GM19468 (cell line): Measurements from ENCODE around the gene ALG12.

Source experiments
- ATAC-seq: cut with Tn5 transposase; IDR thresholded peaks from one replicate; pipeline ENCODE4 v1.9.1; 2021; ENCODE audit warnings: mild to moderate bottlenecking, moderate library complexity, moderate number of reproducible peaks; ENCODE audit not compliant: unreplicated experiment; ENCODE audit errors: extremely low read depth

Gene ALG12

DNA sequence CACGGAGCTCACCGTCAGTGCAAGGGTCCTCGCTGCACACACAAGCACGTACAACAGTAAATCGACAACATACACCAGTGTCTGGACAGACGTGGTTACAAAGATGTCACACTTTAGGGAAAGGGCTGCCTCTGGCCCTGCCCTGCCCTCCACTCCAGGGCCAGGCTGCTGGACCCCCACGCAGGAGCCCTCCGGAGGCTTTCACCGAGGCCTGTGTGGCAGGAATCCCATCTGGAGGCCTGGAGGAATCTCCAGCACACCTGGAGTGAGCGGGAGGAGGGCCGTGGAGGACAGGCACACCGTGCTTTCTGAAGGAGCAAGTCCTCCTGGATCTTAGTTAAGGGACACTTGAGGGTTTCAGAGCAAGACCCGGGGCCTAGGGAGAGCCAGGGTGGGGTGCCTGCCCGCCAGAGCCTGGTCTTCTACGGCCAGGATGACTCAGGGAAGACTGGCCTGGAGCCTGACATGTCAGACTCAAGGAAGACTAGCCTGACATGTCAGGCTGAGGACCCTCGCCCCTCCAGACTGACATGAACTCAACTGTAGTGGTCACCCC, 40.2 kb upstream of the ALG12 start:
- ATAC-seq: no peak

DNA sequence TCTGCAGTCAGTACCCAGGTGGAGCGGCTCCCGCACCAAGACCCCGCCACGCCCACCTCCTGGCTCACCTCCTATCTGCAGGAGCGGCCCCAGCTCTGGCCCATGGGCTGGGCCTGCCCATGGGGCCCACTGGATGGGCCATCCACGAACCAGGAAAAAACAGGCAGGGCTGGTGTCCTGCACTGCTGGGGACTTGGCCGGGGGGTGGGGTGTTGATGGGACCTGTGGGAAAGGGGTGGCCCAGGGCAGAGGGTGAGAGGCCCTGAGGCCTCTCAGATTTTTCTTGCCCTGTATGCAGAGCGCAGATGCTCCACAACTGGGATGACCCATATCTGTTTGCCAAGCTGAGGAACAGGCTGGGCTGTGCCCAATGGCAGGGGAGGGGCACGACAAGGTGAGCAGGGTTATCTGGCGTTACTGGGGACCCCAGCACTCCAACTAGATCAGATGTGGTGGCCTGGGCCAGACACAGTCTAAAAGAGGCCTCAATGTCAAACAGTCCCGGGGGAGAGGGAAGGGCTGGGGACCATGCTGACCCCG, 39.7 kb upstream of the ALG12 start:
- ATAC-seq: no peak

GRCh38 chr22:49956914-49957825, 38.9 kb upstream of the ALG12 start:
- no peak for ATAC-seq

GRCh38 chr22:49956418-49956770, 38.2 kb upstream of the ALG12 start:
- ATAC-seq: no peak

DNA sequence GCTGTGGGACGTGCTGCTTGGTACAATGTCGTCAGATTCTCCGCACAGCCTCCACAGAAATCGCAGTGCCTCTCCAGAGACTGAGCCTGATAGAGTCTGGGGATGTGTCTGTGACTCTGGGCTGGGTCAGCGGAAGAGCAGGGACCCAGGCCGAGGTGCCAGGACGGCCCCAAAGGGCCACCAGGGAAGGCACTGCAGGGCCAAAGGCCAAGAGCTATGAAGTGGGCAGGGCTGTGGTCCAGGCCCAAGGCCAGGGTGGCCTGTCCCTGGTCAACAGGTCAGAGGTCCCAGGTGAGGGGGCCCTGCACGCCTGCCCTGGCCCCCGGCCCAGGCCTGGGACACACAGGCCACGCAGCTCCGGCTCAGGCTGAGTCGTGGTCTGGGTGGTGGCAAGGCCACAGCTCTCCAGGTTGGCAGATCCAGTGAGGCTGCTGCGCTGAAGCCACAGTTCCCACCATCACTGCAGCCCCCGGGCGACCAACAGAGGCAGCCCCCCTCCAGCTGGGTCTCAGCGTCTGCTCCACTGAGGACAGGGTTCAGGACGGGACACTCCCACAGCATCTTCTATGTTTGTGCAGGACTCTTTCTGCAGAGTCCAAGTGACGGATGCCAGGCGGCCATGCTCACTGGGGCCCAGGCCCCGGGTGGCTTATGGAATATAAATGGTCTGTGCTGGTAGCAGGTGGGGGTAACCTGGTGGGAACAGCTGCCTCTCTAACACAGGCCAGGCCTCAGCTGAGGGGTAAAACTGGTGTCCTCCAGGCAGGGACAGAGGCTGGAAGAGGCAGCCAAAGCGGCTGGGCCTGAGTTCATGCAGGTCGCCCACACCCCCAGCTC, 37.6 kb upstream of the ALG12 start:
- ATAC-seq: no peak

GRCh38 chr22:49954991-49955580, 36.8 kb upstream of the ALG12 start:
- ATAC-seq: no peak

DNA sequence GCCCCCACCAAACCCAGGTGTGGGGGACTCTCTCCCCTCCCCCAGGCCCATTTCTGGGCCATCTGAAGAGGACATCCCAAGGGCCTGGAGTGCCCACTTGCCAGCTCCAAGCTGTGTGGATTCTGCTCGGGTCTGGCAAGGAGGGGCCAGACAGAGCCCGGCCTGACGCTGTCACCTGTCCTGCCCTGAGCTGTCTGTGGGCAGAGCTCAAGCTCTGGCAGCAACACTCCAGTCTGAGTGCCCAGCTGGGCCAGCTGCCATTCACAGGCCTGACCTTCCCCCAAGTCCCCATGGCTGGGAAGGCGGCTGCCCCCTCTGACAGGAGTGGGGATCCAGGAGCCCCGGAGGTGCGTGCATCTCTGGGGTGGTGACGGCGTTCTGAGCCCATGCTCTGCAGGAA, 36.1 kb upstream of the ALG12 start:
- ATAC-seq: no peak

- ATAC-seq: no peak
Observed at GRCh38 chr22:49953680-49954344, 35.6 kb upstream of the ALG12 start.

GRCh38 chr22:49953027-49953679, 34.9 kb upstream of the ALG12 start:
- no peak for ATAC-seq

- ATAC-seq: no peak
Observed at GRCh38 chr22:49951986-49952896, 34.0 kb upstream of the ALG12 start.

GRCh38 chr22:49951678-49951985, 33.4 kb upstream of the ALG12 start:
- no peak for ATAC-seq

DNA sequence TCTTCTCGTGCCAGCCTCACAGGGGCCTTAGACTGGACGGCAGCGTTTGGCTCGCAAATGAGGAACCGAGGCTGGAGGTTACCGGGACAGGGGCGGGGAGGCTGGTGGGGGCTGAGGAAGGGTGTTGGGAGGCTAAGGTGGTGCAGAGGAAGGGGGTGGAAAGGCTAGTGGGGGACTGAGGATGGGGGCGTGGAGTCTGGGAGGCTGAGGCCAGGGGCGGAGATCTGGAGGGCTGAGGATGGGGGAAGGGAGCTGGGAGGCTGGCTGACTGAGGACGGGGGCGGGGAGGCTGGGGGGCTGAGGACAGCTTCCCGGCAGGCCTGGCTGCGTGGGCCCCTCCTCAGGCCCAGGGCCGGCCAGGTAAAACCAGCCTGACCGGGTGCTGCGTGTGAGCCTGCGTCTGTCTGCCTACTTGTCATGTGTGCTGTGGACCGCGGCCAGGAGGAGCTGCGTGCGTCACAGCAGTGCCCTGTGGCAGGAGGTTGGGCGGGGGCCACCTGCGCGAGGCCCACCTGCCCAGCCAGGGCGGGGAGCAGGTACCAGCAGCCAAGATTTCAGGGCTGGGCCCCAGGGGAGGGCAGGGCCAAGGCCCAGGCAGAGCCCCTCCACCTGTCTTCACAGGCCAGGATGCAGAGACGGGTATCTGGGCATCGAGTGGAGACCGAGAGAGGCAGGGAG, 32.9 kb upstream of the ALG12 start:
- ATAC-seq: no peak

- no peak for ATAC-seq
Observed at GRCh38 chr22:49950396-49950994, 32.3 kb upstream of the ALG12 start.

DNA sequence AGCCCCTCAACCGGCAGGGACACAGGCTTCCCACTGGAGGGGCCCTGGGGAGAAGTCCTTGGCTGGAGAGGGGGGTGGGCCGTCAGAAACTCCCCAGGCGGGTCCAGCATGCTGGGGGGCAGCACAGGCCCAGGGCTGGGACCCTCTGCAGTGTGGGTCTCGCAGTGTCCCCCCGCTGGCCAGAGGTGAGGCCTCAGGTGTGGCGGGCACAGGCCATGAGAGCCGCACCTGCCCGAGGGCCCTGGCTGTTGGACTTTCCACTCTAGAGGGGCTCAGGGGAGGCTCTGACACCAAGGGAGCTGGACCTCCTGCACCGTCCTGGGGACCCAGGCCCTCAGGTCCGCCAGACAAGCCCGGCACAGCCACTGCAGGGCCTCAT, 31.7 kb upstream of the ALG12 start:
- ATAC-seq: no peak

DNA sequence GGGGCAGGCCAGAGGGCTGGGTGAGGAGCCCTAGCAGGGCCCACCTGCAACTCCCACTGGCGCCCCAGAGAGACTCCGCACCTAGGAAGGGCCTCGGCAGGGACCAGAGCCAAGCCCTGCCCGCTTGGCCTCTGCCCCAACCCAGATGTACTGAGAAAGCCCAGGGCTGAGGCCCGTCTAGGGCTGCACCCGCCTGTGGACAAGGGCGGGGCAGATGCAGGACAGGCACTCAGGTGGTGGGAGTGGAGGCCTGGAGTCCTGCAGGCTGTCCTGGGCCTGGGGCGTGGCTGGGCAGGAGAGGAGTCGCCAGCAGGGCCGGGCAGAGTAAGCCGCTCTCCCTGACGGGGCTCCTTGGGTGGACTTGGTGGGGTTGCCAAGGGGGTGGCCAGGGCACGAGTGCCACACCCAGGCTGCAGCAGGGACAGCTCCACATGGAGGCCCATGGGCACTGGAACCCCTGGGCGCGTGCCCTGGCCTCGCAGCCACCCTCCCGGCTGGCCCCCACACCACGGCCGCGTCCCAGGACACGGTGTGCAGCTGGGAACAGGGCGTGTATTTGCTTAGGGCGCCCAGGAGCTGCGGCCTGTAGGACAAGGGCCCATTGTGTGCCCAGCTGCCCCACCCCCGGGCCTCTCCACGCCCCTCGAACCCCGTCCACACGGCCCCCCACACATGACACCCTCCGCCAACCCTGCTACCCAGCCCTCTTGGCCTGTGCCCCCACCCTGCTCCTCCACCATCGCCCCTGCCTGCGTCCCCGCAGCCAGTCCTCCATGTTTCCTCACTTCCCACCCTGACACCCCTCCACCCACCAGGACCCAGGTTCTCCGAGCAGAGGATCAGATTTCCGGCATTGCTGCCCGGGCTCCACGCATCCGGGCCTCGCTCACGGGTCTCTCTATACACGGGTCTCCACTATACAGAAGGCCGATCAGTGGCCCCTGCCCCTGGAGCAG, 31.0 kb upstream of the ALG12 start:
- no peak for ATAC-seq

GRCh38 chr22:49948116-49948957, 30.1 kb upstream of the ALG12 start:
- ATAC-seq: no peak
